Activated T-cell treated with anti-CD3 and anti-CD28 coated beads, Interleukin-2, amount 50 U/mL, for 24 hours (primary cell): Measurements from ENCODE around the gene NUP188.
"Not testable (repeated sequence)": the region's sequence is repeated elsewhere in the genome, so short reads cannot be mapped to it uniquely, and the experiment has no call there.

ENCODE experiments used
- DNase-seq: peaks from one replicate; pipeline ENCODE4 v3.0.0-alpha.2; 2020
- H3K27ac Mint-ChIP-seq: 2 replicates; pipeline ENCODE4 v1.8.0; 2020; ENCODE audit warnings: mild to moderate bottlenecking, mixed read lengths
- H3K27me3 Mint-ChIP-seq: 2 replicates; pipeline ENCODE4 v1.8.0; 2020; ENCODE audit warnings: mixed read lengths
- H3K36me3 Mint-ChIP-seq: 2 replicates; pipeline ENCODE4 v1.8.0; 2020; ENCODE audit warnings: low read depth, mixed read lengths
- H3K4me1 Mint-ChIP-seq: 2 replicates; pipeline ENCODE4 v1.8.0; 2020; ENCODE audit warnings: low read depth, mixed read lengths
- H3K4me3 Mint-ChIP-seq: 2 replicates; pipeline ENCODE4 v1.8.0; 2020; ENCODE audit warnings: mild to moderate bottlenecking, moderate library complexity, mixed read lengths
- H3K9me3 Mint-ChIP-seq: 2 replicates; pipeline ENCODE4 v1.8.0; 2020; ENCODE audit warnings: mixed read lengths

NUP188 gene

GRCh38 chr9:129033216-129033615, 85.7 kb downstream of the NUP188 start:
- DNase-seq: no peak
- no peak overlapping the region for H3K4me3 Mint-ChIP-seq
- H3K9me3 Mint-ChIP-seq: no peaks in the 10 kb centered on the region
- no peaks in the 10 kb centered on the region for H3K27me3 Mint-ChIP-seq
- H3K27ac Mint-ChIP-seq: no peak overlapping the region
- peaks cover 9% of the 10 kb centered on the region for H3K36me3 Mint-ChIP-seq
- peaks cover 25% of the 10 kb centered on the region for H3K4me1 Mint-ChIP-seq

- H3K27me3 Mint-ChIP-seq, DNase-seq, H3K9me3 Mint-ChIP-seq: not testable (repeated sequence)
- Mint-ChIP-seq H3K27ac (peak overlapping the region; percentile 90), H3K4me3 (peak overlapping the region; percentile 98), H3K36me3 (peaks cover 20% of the 10 kb centered on the region), H3K4me1 (peaks cover 24% of the 10 kb centered on the region)
Measured at GRCh38 chr9:129035838-129036237, 88.3 kb downstream of the NUP188 start.

- H3K4me1 Mint-ChIP-seq: peaks cover 24% of the 10 kb centered on the region
- H3K9me3 Mint-ChIP-seq: no peaks in the 10 kb centered on the region
- peak within 1 kb of the TSS; percentile 98 for H3K4me3 Mint-ChIP-seq
- peak; percentile 91 for DNase-seq
- H3K36me3 Mint-ChIP-seq: peaks cover 23% of the 10 kb centered on the region
- peak within 1 kb of the TSS; percentile 90 for H3K27ac Mint-ChIP-seq
- no peaks in the 10 kb centered on the region for H3K27me3 Mint-ChIP-seq
Measured at GRCh38 chr9:129036241-129036922, 88.9 kb downstream of the NUP188 start, which contains the start of gene MIGA2. MIGA2 (plus strand) TSS chr9:129036626; CDS start chr9:129040595, 3,969 bp downstream.

GRCh38 chr9:129036923-129037766, 89.6 kb downstream of the NUP188 start:
- no peaks in the 10 kb centered on the region for H3K9me3 Mint-ChIP-seq
- H3K4me1 Mint-ChIP-seq: peaks cover 24% of the 10 kb centered on the region
- H3K27me3 Mint-ChIP-seq: no peaks in the 10 kb centered on the region
- H3K36me3 Mint-ChIP-seq: peaks cover 31% of the 10 kb centered on the region
- peak overlapping the region; percentile 98 for H3K4me3 Mint-ChIP-seq
- peak; percentile 38 for DNase-seq
- H3K27ac Mint-ChIP-seq: peak overlapping the region; percentile 90

- peaks cover 36% of the 10 kb centered on the region for H3K36me3 Mint-ChIP-seq
- H3K27me3 Mint-ChIP-seq: no peaks in the 10 kb centered on the region
- no peak overlapping the region for H3K27ac Mint-ChIP-seq
- peaks cover 24% of the 10 kb centered on the region for H3K4me1 Mint-ChIP-seq
- no peak for DNase-seq
- peak overlapping the region; percentile 98 for H3K4me3 Mint-ChIP-seq
- H3K9me3 Mint-ChIP-seq: no peaks in the 10 kb centered on the region
Measured at GRCh38 chr9:129037767-129038098, 90.2 kb downstream of the NUP188 start.

GRCh38 chr9:129038109-129038852, 90.8 kb downstream of the NUP188 start:
- H3K4me3 Mint-ChIP-seq: peak overlapping the region; percentile 98
- no peaks in the 10 kb centered on the region for H3K9me3 Mint-ChIP-seq
- no peak for DNase-seq
- peaks cover 24% of the 10 kb centered on the region for H3K4me1 Mint-ChIP-seq
- peaks cover 41% of the 10 kb centered on the region for H3K36me3 Mint-ChIP-seq
- H3K27ac Mint-ChIP-seq: no peak overlapping the region
- no peaks in the 10 kb centered on the region for H3K27me3 Mint-ChIP-seq

- Mint-ChIP-seq H3K27ac (no peak overlapping the region), H3K4me1 (peaks cover 24% of the 10 kb centered on the region), H3K9me3 (no peaks in the 10 kb centered on the region), H3K27me3 (no peaks in the 10 kb centered on the region), H3K36me3 (peaks cover 50% of the 10 kb centered on the region), H3K4me3 (no peak overlapping the region)
- no peak for DNase-seq
Measured at GRCh38 chr9:129040113-129040643, 92.7 kb downstream of the NUP188 start.

GRCh38 chr9:129042016-129042415, 94.5 kb downstream of the NUP188 start:
- Mint-ChIP-seq H3K4me1 (peaks cover 18% of the 10 kb centered on the region), H3K27ac (no peak overlapping the region), H3K36me3 (peaks cover 53% of the 10 kb centered on the region), H3K4me3 (no peak overlapping the region), H3K9me3 (no peaks in the 10 kb centered on the region), H3K27me3 (no peaks in the 10 kb centered on the region)
- no peak for DNase-seq

- Mint-ChIP-seq H3K9me3 (no peaks in the 10 kb centered on the region), H3K36me3 (peaks cover 52% of the 10 kb centered on the region), H3K4me3 (no peak overlapping the region), H3K4me1 (no peaks in the 10 kb centered on the region), H3K27me3 (no peaks in the 10 kb centered on the region), H3K27ac (no peak overlapping the region)
- DNase-seq: no peak
Measured at GRCh38 chr9:129052592-129052991, 105.1 kb downstream of the NUP188 start.

- H3K27ac Mint-ChIP-seq: no peak overlapping the region
- H3K9me3 Mint-ChIP-seq: no peaks in the 10 kb centered on the region
- no peaks in the 10 kb centered on the region for H3K4me1 Mint-ChIP-seq
- no peak for DNase-seq
- no peak overlapping the region for H3K4me3 Mint-ChIP-seq
- no peaks in the 10 kb centered on the region for H3K27me3 Mint-ChIP-seq
- peaks cover 51% of the 10 kb centered on the region for H3K36me3 Mint-ChIP-seq
Measured at GRCh38 chr9:129053020-129053419, 105.5 kb downstream of the NUP188 start.

GRCh38 chr9:129054163-129054851, 106.8 kb downstream of the NUP188 start:
- H3K4me1 Mint-ChIP-seq: no peaks in the 10 kb centered on the region
- no peak for DNase-seq
- no peaks in the 10 kb centered on the region for H3K9me3 Mint-ChIP-seq
- no peak overlapping the region for H3K27ac Mint-ChIP-seq
- H3K36me3 Mint-ChIP-seq: peaks cover 48% of the 10 kb centered on the region
- no peaks in the 10 kb centered on the region for H3K27me3 Mint-ChIP-seq
- H3K4me3 Mint-ChIP-seq: no peak overlapping the region
